HG02973 (cell line): ENCODE data around the gene WFIKKN2.

Experiments
- ATAC-seq: cut with Tn5 transposase; IDR thresholded peaks from one replicate; pipeline ENCODE4 v1.9.1; 2021; ENCODE audit warnings: moderate library complexity; ENCODE audit not compliant: unreplicated experiment

The WFIKKN2 gene

DNA sequence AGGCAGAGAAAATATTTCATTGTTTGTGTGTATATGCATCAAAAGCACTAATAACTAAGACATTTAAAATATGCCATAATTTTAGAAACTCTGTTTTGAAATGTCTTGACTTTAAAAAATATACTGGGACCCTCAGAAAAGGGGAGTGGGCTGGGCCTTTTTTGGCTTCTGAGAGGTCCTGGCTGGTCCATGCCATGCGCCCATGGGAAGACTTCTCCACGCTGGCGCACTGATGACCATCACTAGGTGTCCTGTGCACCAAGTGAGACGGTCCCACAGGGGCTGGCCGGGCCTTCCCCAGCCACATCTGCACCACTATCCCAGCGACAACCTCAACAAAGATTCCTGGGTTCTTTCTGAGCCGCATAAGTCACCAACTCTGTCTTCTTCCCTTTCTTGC, 27.0 kb upstream of the WFIKKN2 start:
- ATAC-seq: no peak

DNA sequence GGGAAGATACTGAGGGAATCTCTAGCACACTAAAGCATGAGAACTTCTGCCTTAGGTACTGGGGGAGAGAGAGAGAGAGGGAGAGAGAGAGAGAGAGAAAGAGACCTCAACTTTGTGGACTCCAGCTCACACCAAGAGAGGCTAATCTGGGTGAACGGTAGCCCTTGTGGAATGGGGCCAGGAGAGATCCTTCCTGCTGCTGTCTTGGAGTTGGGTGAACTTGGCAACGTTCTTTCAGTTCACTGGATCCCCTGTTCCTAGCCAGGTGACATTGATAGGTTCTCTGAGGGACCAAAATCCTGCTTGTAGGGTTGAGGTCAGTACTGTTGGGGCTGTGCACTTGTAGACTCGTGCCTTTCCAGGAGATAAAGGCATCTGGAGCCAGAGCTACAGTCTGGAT, 26.5 kb upstream of the WFIKKN2 start:
- no peak for ATAC-seq

DNA sequence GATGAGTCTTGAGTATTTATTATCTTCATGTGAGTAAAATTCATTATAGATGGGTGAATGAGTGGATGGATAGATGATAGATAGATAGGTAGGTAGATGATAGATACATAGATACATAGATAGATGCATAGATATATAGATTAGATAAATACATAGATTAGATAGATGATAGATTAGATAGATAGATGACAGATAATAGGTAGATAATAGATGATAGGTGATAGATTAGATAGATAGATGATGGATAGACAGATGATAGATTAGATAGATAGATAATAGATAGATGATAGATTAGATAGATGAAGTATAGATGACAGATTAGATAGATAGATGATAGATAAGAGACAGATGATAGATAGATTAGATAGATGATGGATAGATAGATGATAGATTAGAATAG, 21.8 kb upstream of the WFIKKN2 start:
- ATAC-seq: no peak

DNA sequence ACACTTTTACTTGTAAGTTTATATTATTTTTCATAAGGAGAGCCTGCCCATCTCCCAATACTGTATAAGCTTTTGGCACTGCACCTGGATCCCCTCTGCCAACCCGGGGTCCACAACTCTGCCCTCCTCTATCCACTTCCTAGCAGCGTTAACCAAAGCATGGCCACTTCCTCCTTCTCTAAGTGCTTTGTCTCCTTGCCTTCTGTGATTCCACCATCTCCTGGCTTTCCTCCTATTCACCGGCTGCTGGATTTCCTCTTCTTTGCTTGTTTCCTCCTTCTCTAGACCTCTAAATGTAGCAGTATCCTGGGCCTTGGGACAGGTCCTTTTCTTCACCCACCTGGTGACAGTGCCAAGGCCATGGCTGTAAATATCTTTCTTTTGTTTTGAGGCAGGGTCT, 20.0 kb upstream of the WFIKKN2 start:
- no peak for ATAC-seq

DNA sequence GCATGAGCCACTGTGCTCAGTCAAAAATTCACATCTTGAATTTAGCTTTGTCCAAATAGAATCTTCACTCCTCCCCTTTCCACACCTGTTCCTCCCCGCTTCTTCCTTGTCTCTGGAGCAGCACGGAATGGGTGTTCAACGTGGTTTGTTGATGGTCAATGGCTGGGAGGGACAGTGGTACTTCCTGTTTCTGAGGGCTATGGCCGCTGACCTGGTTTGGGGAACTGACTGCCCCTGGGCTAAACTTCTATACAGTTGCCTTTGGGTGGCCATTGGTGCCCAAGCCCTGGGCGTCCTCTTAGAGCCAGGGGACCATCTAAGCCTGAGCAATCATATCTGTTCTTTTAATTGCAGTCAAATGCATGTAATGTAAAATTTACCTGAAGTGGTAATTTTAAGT, 19.1 kb upstream of the WFIKKN2 start:
- ATAC-seq: no peak

DNA sequence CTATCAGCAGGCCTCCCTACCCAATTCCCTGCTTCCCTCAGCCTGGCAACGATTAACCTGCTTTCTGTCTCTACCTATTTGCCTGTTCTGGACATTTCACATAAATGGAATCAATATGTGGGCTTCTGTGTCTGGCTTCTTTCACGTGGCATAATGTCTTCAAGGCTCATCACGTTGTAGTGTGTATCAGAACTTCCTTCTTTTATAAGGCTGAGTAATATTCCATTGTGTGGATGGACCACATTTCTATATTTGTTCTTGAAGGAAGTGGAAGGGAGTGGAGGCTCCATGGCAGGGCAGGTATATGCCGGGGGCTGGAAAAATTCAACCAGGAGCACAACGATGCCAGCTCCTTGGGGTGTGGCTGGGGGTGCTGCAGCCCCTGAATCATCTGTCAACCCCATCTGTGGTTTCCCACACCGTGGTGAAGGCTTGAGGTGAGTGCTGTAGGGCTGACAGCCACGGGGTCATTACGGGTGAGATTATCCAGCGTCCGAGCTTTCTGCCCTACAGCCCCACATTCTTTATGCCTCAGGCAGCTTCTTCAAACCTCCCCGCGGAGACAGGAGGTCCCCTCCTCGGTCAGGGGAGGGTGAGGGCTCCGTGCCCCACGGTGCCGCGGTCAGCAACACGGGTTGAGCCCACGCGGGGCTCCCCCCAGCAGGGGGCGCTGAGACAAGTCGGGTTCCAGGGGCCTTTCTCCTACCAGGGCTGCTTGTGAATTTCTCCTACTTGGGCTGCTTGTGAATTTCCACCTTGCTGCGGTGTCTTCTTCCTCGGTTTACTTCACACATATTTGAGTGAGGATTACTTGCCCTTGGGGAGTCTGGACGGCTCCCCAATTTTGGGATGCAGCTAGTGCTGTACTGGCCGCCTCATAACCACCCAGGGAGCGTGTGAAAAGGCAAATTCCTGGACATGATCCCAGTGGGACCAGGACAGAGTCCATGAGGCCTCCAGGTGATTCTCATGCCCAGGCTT, 18.3 kb upstream of the WFIKKN2 start:
- ATAC-seq: no peak

DNA sequence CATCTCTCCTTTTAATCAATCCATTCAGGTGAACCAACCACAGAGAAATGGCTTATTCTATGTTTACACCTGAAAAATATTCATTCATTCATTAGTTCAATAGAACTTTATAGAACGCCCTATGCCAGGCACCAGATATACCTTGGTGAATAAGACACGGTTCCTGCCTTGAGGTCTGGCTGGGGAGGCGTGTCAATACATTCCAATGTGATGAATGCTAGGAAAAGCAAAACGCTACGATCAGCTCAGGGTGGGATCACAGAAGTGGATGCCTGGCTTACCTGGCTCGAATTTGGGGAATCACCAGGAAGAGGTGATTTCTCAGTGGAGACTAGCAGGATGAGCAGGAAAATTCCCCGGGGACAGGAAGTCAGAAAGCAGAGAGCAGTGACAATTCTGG, 17.5 kb upstream of the WFIKKN2 start:
- ATAC-seq: no peak

DNA sequence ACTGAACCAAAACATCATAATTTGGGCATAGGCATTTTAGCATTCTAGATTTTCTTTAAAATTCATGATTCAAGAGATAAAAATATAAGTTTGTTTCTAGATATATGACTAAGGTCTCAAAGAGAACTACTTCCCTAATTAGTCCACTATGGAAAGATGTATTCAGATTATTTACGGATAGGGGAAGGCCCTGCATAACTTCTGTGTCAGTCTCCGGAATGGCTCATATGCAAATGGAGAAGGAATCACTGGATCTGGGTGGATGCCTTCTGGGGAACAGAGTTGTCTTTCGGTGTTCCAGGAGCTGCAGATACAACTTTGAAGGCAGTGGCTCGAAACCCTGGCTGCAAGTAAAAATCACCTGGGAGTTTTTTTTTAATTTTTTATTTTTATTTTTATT, 17.1 kb upstream of the WFIKKN2 start:
- ATAC-seq: no peak

DNA sequence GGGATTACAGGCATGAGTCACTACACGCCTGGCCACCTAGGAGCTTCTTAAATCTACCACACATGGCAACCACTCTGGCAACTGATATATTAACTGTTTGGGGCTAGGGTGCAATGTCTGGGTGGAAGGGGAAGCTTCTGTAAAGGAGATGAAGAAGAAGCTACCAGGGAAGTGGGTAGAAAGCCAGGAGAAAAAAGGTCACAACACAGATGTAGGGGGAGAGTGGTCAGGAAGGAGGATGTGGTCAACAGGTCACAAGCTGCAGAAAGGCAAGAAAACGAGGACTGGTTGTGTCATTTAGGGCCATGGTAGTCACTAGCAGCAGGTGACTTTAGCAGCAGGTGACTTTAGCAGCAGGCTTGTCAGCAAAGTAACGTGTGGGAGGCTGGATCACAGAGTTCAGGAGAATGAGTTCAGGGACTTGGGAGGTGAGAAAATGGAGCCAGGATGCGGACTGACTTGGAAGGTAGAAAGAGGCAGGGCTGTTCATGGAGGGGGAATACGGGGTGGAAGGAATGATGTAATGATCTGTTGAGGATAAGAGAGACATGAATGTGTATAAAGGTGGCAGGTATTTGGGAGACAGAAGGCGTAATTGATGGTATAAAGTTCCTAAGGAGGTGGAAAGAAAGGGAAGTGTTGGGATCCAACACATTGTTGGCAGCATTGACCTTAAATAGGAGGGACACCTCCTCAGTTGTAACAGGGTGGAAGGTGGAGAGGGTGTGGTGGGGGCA, 16.3 kb upstream of the WFIKKN2 start:
- no peak for ATAC-seq

DNA sequence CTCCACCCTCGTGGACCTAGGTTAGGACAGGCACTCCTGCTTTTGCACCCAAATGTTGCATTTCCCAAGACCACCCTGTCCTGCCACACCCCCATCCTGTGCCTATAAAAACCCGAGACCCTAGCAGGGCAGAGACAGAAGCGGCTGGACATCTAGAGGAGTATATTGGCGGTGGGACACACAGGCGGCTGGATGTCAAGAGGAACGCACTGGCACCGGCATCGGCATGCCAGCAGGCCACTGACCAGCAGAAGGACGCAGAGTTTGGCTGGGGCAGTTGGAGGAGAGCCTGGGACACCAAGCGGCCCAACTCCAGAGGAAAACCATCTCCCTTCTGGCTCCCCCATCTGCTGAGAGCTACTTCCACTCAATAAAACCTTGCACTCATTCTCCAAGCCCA, 14.7 kb upstream of the WFIKKN2 start:
- ATAC-seq: no peak

DNA sequence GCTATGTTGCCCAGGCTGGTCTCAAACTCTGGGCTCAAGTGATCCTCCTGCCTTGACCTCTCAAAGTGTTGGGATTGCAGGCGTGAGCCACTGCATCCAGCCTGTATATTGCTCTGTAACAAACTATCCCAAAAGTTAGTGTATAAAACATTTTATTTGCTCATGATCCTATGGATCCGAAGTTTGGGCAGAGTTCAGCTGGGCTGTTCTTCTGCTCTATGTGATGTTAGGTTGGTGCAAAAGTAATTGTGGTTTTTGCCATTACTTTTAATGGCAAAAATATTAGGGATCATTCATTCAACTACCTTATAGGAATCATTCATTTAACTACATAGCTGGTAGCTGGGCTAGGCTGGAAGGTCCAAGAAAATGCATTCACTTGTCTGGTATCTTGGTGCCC, 12.8 kb upstream of the WFIKKN2 start:
- no peak for ATAC-seq

DNA sequence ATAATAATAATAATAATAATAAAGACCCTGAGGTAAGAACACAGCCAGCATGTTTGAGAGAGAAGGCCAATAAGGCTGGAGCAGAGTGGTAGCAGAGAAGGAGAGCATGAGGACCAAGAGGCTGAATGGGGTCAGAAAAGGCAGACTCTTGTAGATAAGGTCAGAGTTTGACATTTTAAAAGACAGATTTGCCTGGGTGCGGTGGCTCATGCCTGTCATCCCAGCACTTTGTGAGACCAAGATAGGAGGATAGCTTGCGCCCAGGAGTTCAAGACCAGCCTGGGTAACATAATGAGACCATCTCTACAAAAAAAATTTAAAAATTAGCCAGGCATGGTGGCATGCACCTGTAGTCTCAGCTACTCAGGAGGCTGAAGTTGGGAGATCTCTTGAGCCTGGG, 11.0 kb upstream of the WFIKKN2 start:
- no peak for ATAC-seq

DNA sequence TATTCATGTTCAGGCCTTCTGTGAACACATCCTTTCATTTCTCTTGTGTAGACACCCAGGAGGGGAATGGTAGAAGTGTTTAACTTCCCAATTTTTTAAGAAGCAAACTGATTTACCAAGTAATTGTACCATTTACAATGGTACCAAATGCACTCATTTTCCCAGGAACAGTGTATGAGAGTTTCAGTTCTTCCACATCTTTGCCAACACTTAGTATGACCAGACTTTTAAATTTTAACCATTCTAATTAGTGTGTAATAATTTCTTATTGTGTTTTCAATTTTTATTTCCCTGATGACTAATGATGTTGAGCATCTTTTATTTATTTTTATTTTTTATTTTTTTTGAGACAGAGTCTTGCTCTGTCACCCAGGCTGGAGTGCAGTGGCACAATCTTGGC, 10.2 kb upstream of the WFIKKN2 start:
- ATAC-seq: no peak

DNA sequence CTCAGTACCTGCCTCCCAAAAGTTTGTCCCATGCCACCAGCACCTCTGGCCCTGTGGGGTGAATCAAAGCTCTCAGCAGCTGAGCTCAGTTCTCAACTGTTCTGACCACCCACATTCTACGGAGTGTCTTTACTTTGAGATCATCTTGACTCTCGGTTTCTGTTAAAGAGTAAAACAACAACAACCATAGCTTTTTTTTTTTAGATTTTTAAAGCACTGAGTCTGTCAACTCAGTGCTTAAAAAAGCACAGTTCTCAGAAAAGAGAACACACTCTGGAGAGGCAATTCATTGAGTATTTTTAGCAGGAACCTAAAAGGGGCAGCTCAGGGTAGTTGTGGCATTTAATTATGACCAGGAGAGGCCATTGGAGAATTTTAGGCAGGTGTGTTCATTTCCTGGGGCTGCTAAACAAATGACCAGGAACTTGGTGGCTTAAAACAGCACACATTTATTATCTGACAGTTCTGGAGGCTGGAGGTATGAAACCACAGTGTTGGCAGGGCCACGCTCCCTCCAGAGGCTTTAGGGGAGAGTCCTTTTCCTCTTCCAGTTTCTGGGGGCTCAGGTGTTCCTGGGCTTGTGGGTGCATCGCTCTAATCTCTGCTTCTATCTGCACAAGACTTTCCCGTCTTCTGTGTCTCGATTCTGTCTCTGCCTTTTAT, 6.7 kb upstream of the WFIKKN2 start:
- ATAC-seq: no peak

DNA sequence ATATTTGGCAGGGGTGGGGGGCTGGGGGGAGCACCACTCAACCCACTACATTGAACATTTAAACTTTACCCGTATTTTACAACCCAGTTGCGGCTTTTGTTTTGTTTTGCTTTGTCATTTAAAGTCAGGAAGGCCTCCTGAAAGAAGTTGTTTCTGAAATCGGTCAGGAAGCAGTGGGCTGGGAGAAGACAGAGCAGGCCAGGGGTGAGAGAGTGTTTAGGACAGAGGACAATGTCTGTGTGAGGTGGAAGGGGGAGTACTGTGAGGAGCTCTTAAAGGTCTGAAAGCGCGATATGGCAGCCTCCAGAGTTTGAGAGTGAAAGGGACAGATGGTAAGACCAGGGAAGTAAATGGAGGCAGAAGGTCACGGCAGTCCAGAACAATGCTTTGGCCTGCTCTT, 6.1 kb upstream of the WFIKKN2 start:
- no peak for ATAC-seq

DNA sequence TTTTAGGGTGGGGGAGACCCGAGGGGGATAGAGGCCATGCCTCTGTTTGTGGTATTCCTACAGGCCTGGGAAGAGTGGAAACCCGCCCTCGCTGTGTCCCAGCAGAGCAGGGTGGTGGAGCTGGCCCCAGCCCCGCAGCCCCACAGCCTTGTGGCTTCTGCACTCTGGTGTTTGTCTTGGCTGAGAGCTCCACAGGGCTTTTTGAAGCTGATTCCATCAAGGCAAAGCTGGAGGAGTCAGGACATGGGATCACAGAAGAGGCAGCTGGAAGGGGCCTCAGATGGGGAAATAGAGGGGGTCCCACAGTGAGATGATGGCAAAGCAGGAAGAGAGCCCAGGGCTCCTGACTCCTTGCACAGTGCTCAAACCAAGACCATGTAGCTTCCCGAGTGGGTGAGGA, 5.0 kb upstream of the WFIKKN2 start:
- ATAC-seq: no peak

DNA sequence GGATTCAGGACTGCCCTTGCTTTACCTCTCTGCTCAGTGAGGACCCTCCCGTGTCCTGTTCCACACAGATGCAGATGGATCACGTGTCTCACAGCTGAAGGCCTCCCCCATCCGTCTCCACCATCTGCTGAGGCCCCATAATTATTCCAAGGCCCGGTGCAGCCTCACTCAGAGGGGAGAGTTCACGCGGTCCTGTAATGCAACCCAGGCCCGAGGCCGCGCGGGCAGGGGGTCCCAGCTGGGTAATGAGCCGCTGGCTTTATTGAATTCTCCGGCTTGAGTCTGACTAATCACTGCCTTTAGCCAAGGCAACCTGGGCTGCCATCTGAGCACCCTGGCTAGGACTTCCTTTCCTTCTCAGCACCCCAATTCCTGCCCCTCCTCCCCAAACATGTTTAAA, 4.4 kb upstream of the WFIKKN2 start:
- no peak for ATAC-seq

DNA sequence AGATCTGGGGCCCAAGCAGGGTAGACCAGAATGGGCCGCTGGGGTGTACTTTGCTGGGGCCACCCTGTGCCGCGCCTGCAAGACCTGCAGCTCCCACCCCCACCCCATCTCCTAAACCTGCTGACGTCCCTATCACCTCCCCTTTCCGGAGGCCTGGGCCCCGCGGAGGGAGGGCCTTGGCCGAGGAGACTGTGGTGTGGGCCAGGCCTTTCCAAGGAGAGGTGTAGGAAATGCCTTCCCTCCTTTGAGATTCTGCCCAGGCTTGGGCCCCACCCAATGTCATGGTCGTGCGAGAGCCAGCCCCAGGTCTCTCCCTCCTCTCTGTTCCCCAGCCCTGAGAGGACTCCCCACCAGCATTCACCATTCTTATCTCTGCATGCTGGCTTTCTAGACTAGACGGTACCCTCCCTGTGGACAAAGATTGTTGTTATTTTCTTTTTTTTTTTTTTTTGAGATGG, 3.9 kb upstream of the WFIKKN2 start:
- no peak for ATAC-seq

DNA sequence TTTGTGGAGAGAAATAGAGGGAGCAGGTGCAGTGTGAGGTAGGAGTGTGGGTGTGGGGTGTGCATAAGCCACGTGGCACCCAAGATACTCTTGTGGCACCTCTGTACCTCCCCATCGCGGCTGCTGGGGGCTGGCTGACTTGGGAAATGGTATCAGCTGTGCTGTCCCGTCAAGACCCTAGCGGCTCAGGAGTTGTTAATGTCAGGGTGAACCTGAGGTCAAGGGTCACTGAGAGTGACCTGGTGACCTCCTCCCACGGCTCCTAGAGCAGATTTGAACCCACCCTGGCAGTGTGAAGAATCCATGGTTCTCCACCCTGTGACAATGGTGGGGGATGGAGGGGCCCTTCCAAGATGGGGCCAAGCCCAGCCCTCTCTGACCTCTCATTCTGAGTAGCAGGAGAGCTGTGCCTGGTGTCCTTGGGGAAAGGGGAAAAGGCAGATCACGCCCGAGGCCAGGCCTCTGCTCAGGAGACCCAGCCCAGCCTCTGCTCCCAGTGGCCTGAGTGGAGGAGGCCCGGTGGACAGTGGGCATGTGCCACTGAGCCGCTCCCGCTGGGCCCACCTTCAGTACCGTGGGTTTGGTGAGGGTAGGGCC, 3.0 kb upstream of the WFIKKN2 start:
- ATAC-seq: no peak

DNA sequence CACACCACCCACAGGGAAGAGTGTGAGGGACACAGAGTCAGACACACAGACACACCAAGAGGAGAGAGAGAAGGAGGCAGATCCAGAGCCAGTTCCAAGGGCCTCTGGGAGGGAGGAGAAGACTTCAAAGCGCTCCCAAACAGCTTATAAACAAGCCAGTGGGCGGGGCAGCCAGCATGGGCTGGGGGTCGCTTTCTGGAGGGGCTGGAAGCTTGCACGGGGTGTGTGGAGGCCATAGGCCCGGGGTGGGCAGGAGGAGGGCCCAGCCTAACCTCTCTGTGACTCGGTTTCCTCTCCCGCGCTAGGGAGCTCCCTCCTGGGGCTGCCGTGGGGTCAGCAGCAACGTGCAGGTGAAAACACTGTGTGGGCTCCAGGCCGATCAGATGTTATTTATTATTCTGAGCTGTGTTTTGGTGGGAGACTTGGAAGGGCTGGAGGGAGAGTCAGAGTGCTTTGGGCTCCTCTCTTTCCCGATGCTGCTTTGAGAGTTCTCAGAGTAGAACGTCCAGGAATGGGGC, 2.5 kb upstream of the WFIKKN2 start:
- ATAC-seq: no peak
